ENCODE data around the gene WBP1. TPM values are rescaled to one million over a fixed set of nuclear protein-coding genes. Genes with fewer than 3 reads are reported as not detected.

Gene WBP1
- total and polyA plus RNA-seq, 10 of the 15 experiments (the other 5 are each of a cell fraction or from before 2014, with no cell fraction given): 4.2 to 76.8 (median 43.8) TPM

DNA sequence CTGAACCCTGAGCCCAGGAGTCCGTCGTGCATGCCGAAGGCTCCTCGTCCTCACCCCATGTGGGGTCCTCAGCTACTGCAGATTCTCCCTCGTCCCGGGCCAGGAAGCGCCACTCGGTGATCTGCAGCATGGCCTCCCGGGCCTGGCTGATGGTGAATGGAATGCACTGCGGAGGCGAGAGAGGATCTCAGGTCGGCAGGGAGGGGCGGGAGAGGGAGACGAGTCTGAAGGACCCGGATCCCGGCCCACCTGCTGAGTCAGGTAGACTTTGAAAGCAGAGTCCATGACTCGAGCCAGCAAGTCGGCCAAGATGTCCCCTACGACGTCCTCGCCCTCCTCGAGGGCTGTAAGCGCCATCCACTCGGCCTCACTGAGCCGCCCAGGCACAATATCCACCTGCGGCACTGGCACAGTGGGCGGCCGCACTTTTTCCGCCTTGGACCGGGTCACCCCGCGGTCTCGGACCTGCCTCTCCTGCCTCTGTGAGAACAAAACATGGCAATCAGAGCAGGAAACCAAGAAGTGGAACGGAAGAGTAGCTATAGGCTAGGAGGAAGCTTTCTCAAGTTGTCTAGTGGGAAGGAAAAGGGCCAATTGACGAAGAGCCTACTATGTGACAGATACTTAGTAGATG is 42.4 kb upstream of the WBP1 start:
- no peak for FAIRE-seq
- ChIA-PET POLR2A (no interaction called here), SMC1A (ENCODE audit: uncharacterized antibody, unreplicated experiment) (no interaction called here), CTCF (interaction anchor here (1.0 kb wide), 2 partner anchors 10 to 39 kb away, joined by 3 to 4 read pairs; partner anchors contain the start of gene INO80B), RAD21 (ENCODE audit: unreplicated experiment) (no interaction called here)
- H4K20me1 ChIP-seq (ENCODE audit: control insufficient read depth, insufficient read depth): no peaks in the 10 kb centered on the region
- H3K36me3 ChIP-seq (ENCODE audit: control insufficient read depth in 2 of 2, insufficient read depth in 2 of 2, low read length in 1 of 2): no peaks in the 10 kb centered on the region
- 88% methylated on average over 35 of the region's 35 CpGs for WGBS (ENCODE audit: insufficient coverage, insufficient replicate concordance, low lambda C conversion rate, missing lambda C conversion rate)
- no peak overlapping the region for H3K9ac ChIP-seq (ENCODE audit: control insufficient read depth, insufficient read depth, low read length)
- ATAC-seq: no peak
- H3K79me2 ChIP-seq (ENCODE audit: control insufficient read depth, insufficient read depth, low read length): no peaks in the 10 kb centered on the region; the same call in 1 of the 2 replicates
- H3K4me3 ChIP-seq: peak overlapping the region; percentile 46; the same call in 1 of the 2 replicates
- TF ChIP-seq TARDBP (IDR thresholded peaks at IDR 0.05; ENCODE audit: borderline replicate concordance) (no peak), WRNIP1 (IDR thresholded peaks at IDR 0.05; ENCODE audit: borderline replicate concordance, low read depth, low read length) (no peak), RAD51 (IDR thresholded peaks at IDR 0.05) (no peak), JUNB (IDR thresholded peaks at IDR 0.05) (no peak), SUZ12 (IDR thresholded peaks at IDR 0.05; ENCODE audit: unreplicated experiment) (no peak), EZH2 (IDR thresholded peaks at IDR 0.05; ENCODE audit: borderline replicate concordance, control insufficient read depth, low read depth, low read length) (no peak), NR2C2 (IDR thresholded peaks at IDR 0.05; ENCODE audit: borderline replicate concordance, control insufficient read depth, insufficient read length, low read depth) (no peak), SPI1 (IDR thresholded peaks at IDR 0.05; ENCODE audit: borderline replicate concordance, insufficient read depth, low read depth, low read length) (no peak), TCF12 (IDR thresholded peaks at IDR 0.05; ENCODE audit: low read depth, low read length) (no peak), POLR2AphosphoS2 (IDR thresholded peaks at IDR 0.05; ENCODE audit: low read depth, low read length) (no peak), EP300 (IDR thresholded peaks at IDR 0.05; ENCODE audit: borderline replicate concordance in 1 of 2, control insufficient read depth in 1 of 2, low read depth in 2 of 2, low read length in 2 of 2) (no peak), RFX5 (IDR thresholded peaks at IDR 0.05; ENCODE audit: low read depth, low read length) (no peak), ATF7 (IDR thresholded peaks at IDR 0.05; ENCODE audit: low read depth) (no peak), KAT2A (conservative IDR thresholded peaks at IDR 0.05; ENCODE audit: control insufficient read depth, low read depth, low read length) (no peak)
- TF ChIP-seq, protein P1, sequence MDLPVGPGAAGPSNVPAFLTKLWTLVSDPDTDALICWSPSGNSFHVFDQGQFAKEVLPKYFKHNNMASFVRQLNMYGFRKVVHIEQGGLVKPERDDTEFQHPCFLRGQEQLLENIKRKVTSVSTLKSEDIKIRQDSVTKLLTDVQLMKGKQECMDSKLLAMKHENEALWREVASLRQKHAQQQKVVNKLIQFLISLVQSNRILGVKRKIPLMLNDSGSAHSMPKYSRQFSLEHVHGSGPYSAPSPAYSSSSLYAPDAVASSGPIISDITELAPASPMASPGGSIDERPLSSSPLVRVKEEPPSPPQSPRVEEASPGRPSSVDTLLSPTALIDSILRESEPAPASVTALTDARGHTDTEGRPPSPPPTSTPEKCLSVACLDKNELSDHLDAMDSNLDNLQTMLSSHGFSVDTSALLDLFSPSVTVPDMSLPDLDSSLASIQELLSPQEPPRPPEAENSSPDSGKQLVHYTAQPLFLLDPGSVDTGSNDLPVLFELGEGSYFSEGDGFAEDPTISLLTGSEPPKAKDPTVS (IDR thresholded peaks at IDR 0.05; ENCODE audit: low read depth, low read length): no peak
- TF ChIP-seq, protein P2, sequence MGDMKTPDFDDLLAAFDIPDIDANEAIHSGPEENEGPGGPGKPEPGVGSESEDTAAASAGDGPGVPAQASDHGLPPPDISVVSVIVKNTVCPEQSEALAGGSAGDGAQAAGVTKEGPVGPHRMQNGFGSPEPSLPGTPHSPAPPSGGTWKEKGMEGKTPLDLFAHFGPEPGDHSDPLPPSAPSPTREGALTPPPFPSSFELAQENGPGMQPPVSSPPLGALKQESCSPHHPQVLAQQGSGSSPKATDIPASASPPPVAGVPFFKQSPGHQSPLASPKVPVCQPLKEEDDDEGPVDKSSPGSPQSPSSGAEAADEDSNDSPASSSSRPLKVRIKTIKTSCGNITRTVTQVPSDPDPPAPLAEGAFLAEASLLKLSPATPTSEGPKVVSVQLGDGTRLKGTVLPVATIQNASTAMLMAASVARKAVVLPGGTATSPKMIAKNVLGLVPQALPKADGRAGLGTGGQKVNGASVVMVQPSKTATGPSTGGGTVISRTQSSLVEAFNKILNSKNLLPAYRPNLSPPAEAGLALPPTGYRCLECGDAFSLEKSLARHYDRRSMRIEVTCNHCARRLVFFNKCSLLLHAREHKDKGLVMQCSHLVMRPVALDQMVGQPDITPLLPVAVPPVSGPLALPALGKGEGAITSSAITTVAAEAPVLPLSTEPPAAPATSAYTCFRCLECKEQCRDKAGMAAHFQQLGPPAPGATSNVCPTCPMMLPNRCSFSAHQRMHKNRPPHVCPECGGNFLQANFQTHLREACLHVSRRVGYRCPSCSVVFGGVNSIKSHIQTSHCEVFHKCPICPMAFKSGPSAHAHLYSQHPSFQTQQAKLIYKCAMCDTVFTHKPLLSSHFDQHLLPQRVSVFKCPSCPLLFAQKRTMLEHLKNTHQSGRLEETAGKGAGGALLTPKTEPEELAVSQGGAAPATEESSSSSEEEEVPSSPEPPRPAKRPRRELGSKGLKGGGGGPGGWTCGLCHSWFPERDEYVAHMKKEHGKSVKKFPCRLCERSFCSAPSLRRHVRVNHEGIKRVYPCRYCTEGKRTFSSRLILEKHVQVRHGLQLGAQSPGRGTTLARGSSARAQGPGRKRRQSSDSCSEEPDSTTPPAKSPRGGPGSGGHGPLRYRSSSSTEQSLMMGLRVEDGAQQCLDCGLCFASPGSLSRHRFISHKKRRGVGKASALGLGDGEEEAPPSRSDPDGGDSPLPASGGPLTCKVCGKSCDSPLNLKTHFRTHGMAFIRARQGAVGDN (IDR thresholded peaks at IDR 0.05): no peak
- TF ChIP-seq, protein P3, sequence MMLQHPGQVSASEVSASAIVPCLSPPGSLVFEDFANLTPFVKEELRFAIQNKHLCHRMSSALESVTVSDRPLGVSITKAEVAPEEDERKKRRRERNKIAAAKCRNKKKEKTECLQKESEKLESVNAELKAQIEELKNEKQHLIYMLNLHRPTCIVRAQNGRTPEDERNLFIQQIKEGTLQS (IDR thresholded peaks at IDR 0.05; ENCODE audit: borderline replicate concordance, extremely low read depth, low read depth, low read length): no peak
- H3K27ac ChIP-seq (ENCODE audit: control insufficient read depth, insufficient read depth): no peak overlapping the region
- in situ Hi-C loops (cut with MboI) (no loop called here), intact Hi-C loops (cut with micrococcal nuclease; ENCODE audit: unreplicated experiment) (no loop called here)
- BruUV-seq (replicated peaks): no TSS peak
- peak overlapping the region; percentile 86 for H2AFZ ChIP-seq (ENCODE audit: control insufficient read depth, low read depth, low read length)
- no peaks in the 10 kb centered on the region for H3K27me3 ChIP-seq (replicated peaks in 1 of 2; ENCODE audit: control insufficient read depth in 2 of 2, insufficient read depth in 2 of 2, low read length in 1 of 2)
- H3K4me1 ChIP-seq (ENCODE audit: control insufficient read depth, insufficient read depth, low read length): peaks cover 46% of the 10 kb centered on the region
- H3K9me3 ChIP-seq (replicated peaks; ENCODE audit: control insufficient read depth, insufficient read depth, low read length): no peaks in the 10 kb centered on the region
- H3K4me2 ChIP-seq (ENCODE audit: control insufficient read depth, insufficient read depth): peak overlapping the region; percentile 88
- no peak for DNase-seq (ENCODE audit: low read depth, low spot score)
